HG03457 (cell line): ENCODE data around the gene LAYN.

Experiments
- ATAC-seq: cut with Tn5 transposase; IDR thresholded peaks from one replicate; pipeline ENCODE4 v1.9.1; 2021; ENCODE audit warnings: moderate number of reproducible peaks; ENCODE audit not compliant: unreplicated experiment

LAYN gene

GRCh38 chr11:111540114-111540936 is at the start of gene LAYN:
Gene LAYN (plus strand): TSS chr11:111540720. CDS start chr11:111540844, 124 bp downstream.
- no peak for ATAC-seq

- no peak for ATAC-seq
Measured at GRCh38 chr11:111494040-111494439, 46.5 kb upstream of the LAYN start.

GRCh38 chr11:111499483-111499882 is 41.0 kb upstream of the LAYN start:
- no peak for ATAC-seq

- no peak for ATAC-seq
Measured at GRCh38 chr11:111500481-111500880, 40.0 kb upstream of the LAYN start.

- ATAC-seq = no peak
Measured at GRCh38 chr11:111502611-111503010, 37.9 kb upstream of the LAYN start.

GRCh38 chr11:111510311-111510710 is 30.2 kb upstream of the LAYN start:
- no peak for ATAC-seq

GRCh38 chr11:111512296-111513239 is 28.0 kb upstream of the LAYN start, which contains the start of gene BTG4:
Gene BTG4 (minus strand): TSS chr11:111512386. CDS start chr11:111498776, 13,610 bp downstream.
- no peak for ATAC-seq

- ATAC-seq = no peak
Measured at GRCh38 chr11:111513240-111513605, 27.3 kb upstream of the LAYN start.

GRCh38 chr11:111514216-111515031 is 26.1 kb upstream of the LAYN start, which contains the start of gene HOATZ:
Gene HOATZ (plus strand): TSS chr11:111514778. CDS start chr11:111514785, 7 bp downstream.
- ATAC-seq = no peak

GRCh38 chr11:111515591-111515990 is 24.9 kb upstream of the LAYN start:
- ATAC-seq = no peak

- ATAC-seq = no peak
Measured at GRCh38 chr11:111518668-111519067, 21.9 kb upstream of the LAYN start.

GRCh38 chr11:111520560-111520959 is 20.0 kb upstream of the LAYN start:
- ATAC-seq = no peak

- no peak for ATAC-seq
Measured at GRCh38 chr11:111521135-111521534, 19.4 kb upstream of the LAYN start.

GRCh38 chr11:111522426-111522825 is 18.1 kb upstream of the LAYN start:
- ATAC-seq = no peak

GRCh38 chr11:111523343-111523742 is 17.2 kb upstream of the LAYN start:
- ATAC-seq = no peak

- no peak for ATAC-seq
Measured at GRCh38 chr11:111524056-111524455, 16.5 kb upstream of the LAYN start.

GRCh38 chr11:111525456-111525855 is 15.1 kb upstream of the LAYN start:
- ATAC-seq = no peak

GRCh38 chr11:111526501-111526900 is 14.0 kb upstream of the LAYN start:
- ATAC-seq = no peak

- no peak for ATAC-seq
Measured at GRCh38 chr11:111527279-111527678, 13.2 kb upstream of the LAYN start.

GRCh38 chr11:111528557-111528956 is 12.0 kb upstream of the LAYN start:
- ATAC-seq = no peak

- ATAC-seq = no peak
Measured at GRCh38 chr11:111530091-111530490, 10.4 kb upstream of the LAYN start.
